COR-L47 (cell line): Measurements from ENCODE around the gene CACTIN.

ENCODE experiments used
- DNase-seq: peaks from one replicate; lab custom pipeline; 2025; lab: John Stamatoyannopoulos, UW

CACTIN gene

DNA sequence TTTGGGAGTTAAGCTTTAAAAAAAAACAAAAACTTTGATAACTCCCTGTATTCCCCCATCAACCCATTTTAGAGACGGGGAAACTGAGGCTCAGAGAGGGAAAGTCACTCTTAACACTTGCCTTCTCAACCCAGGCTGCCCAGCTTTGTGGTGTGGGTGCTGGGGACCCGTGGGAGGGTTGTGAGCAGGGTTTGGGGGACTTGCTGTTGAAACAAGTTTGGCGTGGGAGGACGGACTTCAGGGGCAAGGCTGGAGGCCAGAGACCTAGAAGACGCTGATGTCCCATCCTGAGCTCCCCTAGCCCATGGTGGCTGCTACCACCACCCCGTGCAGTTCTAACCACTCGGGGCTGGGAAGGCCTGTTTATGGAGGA lies 747 bp upstream of the CACTIN start:
- no peak for DNase-seq

DNA sequence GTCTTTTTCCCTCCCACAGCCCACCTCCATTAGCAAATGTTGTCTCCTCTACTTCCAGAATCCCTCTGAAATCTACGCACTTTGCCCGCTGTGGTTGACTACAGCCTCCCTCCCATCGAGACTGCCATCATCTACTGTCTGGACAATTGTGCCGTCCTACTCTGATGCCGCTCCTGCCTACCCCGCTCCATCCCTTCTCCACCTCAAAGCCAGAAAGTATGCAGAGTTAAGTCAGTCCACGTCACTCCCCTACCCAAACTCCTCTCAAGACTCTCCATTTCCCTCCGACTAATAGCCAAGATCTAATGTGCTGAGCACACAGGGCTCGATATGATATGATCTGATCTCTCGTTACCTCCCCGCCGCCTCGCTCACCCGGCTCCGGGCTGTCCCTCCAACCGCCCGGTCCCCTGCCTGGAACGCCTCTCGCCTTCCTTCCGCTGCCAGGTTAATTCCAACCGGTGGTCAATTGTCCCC lies 556 bp downstream of the CACTIN start:
- DNase-seq: no peak

DNA sequence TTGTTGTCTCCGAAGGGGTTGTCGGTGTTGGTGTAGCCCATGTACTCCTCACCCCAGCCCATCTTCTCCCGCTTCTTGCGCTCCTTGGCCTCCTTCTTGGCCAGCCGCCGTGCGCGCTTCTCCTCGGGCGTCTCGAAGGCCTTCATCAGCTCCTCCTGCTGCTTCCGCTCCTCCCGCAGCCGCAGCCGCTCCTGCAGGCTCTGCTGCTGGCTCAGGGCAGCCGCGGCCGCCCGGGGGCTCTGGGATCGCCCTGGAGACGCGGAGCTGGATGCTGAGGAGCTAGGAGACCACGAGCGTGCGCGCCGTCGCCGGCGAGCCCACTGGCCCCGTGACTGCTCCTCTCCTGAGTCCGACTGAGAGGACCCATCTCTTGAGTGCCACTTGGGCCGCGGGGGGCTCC lies 2.9 kb downstream of the CACTIN start:
- no peak for DNase-seq

DNA sequence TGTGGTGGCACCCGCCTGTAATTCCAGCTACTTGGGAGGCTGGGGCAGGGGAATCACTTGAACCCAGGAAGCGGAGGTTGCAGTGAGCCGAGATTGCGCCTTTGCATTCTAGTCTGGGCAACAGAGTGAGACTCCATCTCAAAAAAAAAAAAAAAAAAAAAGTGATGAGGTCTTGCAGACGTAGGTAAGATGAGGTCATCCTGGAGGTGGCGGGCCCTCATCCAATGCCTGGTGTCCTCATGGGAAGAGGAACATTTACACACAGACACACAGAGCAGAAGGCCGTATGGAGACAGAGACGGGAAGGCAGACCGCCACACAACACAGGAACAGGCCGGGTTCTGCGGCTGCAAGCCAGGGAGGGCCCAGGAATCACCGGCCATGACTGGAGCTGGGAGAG lies 4.4 kb downstream of the CACTIN start:
- no peak for DNase-seq

DNA sequence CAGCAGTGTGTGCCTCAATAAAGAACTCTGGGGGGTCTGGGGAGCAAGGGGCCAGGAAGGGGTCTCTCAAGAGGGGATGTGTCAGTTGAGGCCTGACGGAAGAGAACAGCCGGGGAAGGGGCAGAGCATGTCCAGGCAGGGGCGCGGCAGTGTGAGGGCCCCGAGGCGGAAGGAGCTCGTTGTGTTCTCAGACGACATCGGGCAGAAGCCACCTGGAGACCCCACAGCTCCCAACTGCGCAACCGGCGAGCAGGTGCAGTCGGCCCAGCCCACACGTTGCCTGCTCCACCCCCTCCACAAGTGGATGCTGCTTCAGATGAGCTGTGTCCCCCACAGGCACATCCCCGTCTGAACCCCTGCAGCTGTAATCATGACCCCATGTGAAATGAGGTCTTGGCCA lies 4.9 kb downstream of the CACTIN start:
- no peak for DNase-seq

DNA sequence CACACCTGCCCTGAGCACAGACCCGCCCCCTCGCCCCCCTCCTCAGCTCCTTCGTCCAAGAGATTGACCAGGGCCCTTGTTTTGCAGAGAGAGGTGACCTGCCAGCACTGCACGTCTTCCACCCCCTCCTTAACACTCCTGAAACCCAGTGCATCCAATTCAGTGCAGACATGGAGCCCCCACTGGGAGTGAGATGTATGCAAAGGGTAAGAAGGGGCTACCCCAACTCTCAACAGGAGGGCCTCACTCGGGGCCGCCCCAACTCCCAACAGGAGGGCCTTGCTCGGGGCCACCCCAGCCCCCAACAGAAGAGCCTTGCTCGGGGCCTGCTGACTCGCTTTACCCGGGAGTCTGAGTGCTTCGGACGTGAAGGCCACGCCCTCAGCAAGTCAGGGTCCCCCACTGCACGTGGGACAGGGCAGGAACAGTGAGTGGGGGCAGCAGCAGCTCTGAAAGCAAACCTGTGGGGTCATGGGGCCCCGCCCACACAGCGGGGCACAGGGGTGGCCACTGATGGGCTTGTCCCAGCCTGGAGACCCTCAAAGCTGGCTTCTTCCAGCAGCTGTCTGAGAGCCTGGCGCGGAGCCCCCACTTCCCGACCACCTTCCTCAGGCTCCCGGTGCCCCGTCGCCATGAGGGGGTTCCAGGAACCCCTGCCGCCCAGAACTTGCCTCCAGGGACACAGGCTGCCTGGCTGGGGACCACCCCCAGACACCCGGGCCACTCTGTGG lies 5.6 kb downstream of the CACTIN start:
- DNase-seq: no peak

DNA sequence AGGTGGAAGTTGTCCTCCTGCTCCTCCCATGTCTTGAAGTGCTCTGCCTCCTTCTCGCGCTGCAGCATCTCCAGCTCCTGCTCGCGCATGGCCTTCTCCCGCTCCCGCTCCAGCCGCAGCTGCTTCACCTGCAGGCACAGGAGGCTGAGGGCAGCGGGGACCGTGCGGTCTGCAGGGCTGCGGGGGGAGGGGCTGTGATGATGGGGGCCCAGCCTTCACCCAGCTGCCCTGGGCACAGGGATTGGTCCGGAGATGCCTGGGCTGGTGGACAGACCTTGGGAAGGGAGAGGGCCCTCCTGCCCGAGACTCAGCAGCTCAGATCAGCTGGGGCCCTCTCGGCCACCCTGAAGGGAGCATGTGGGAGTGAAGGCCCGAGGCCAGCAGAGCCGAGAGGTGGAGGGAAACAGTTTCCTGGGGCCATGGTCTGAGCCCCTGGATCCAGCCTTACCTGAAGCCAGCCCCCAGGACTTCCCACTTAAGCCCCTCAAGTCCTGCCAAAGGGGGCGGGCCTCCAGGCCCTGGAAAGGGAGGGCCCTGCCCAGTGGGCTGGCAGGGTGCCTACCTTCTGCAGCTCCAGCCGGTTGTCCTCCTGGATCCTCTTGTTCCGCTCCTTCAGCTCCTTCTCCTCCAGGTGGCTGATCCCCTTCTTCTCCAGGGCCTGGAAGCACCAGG lies 6.3 kb downstream of the CACTIN start:
- DNase-seq: no peak

DNA sequence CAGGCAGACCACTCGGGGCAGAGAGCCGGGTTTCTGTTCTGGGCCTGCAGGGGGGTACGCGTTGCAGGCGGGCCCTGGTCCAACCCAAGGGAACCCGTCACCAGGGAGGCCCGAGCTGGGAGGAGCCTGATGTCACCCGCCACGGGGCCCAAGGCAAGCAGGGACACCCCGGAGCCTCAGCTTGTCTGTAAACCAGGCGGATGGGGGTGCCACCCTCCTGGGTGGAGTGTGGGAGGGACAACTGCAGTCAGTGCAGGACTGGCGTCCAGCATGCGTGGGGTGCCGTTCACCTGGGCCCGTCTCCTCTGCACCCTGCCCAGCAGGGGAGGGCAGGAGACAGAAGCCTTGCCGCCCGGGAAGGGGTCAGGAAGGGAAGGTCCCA lies 7.0 kb downstream of the CACTIN start:
- no peak for DNase-seq

DNA sequence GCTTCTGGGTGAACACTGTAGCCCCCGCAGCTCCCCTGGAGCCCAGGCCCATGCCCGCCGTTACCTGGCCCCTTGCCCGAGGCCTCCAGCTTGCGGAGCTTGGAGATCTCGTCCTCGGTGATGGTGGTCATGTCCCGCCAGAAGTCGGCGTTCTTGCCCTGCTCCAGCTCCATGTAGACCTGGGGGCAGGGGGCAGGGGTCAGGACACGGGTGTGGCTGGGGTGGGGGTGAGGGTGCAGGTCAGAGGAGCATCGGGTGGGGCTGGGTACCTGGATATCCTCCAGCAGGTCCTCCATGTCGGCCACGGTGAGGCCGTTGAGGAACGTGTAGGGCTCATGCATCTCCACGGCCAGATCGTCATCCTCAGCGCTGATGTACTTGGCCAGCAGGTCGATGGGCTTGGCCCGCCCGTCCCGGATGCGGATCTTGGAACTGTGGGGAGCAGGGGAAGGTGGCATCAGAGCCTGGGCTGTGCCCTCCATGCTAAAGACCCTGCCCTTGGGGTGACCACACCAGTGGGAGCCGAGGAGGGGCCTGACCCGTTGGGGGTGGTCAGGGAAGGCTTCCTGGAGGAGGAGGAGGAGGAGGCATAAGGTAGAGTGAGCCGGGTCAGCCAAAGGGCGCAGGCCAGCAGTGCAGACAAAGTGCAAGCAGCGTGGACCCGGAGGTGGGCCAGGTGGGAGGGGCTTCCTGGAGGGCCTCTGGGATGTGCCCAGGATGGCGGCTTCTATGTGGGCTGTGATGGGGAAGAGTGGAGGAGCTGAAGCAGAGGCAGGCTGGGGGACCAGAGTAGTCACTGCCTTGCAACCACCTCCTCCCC lies 7.6 kb downstream of the CACTIN start:
- DNase-seq: no peak

DNA sequence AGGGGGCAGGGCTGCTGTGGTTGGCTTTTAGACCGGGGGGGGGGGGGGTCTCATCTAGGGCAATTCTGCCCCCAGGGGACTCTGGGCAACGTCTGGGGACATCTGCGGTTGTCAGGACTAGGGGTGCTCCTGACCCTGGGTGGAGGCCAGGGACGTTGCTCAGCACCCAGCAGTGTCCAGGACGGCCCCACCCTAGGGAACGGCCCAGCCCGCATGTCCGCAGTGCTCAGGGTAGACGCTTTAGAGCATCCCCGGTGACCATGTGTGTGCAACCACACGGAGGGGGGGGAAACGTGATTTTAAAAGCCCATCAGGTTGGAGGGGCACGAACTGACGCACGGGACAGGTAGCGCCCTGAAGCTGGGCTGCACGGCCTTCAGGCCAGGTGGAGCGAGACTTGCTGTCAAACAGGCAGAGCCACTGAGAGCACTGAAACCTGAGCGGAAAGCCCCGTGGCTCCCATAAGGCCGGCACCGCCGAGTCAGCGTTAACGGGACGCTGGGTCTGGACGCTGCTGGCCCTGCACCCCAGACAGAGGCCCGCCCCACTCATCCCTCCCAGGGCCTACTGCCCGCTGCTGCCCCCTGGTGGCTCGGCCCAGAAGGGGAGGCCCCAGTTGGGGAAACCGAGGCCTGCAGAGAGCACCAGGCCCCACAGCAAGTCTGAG lies 8.3 kb downstream of the CACTIN start:
- no peak for DNase-seq

DNA sequence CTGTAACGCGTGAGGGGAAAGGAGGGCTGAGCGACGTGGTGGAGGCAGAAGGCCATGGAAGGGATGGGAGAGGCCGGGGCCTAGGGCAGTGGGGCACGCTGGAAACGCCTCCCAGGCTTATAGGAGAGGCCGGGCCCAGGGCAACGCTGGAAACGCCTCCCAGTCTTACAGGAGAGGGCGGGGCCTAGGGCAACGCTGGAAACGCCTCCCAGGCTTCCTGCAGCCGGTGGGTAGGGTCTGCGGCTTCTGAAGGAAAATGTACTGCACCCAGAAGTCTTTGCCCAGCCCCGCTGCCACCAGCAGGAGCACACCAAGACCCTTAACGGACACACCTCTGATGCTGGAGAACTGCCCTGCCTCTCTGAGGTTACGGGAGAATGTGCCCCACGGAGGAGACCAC lies 9.1 kb downstream of the CACTIN start:
- DNase-seq: no peak

DNA sequence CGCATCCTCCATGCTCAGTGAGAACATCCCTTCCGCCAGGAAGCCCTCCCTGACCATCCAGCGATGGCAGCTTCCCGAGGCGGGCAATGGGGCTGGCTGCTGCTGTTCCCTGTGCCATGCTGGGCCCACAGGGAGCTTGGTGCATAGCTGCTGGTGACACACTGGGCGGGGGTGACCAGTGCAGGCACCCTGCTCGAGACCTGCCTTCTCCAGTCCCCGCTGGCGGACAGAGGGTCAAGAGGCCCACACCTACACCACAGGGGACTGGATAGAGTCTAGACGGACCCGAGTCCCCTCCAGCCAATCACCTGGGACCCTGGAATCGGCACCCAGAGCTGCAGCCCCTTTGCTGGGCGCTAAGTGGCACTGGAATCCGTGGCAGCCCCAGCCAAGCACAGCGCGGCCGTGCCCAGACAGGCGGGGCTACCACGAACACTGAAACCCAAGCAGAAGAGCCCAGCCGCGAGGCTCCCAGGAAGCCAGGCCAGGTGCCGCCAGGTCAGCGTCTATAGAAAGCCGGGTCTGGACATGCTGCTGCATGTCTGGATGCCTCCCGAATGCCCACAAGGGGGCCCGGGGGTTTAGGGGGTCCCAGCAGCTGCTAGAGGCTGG lies 11.0 kb downstream of the CACTIN start:
- no peak for DNase-seq

DNA sequence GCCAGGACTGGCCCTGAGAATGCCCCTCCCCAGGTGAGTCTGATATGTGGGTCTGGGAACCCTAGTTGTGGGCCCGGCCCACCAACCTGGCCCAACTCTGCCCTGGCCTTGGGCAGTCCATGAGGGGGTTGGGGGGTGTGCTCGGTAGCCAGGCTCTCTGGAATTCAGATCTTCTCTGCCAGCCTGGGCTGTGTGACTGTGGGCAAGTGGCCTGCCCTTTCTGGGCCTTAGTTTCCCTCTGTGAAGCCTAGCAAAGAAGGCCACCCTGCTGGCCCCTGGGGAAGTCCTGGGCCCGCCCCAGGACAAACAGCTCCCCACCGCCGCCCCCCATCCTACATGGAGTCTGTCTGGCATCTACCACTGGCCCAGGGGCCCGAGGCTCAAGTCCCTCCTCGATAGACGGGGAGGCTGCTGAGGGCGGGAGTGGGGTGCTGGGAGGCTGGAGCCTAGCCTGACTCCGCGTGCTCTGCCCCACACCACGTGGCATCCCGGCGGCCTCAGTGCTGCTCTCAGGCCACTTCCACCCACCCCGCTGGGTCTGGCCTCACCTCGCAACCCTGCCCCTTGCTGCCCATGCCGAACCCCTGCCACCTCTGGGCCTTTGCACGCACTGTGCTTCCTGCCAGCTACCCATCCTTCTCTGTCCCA lies 11.6 kb downstream of the CACTIN start:
- DNase-seq: no peak

DNA sequence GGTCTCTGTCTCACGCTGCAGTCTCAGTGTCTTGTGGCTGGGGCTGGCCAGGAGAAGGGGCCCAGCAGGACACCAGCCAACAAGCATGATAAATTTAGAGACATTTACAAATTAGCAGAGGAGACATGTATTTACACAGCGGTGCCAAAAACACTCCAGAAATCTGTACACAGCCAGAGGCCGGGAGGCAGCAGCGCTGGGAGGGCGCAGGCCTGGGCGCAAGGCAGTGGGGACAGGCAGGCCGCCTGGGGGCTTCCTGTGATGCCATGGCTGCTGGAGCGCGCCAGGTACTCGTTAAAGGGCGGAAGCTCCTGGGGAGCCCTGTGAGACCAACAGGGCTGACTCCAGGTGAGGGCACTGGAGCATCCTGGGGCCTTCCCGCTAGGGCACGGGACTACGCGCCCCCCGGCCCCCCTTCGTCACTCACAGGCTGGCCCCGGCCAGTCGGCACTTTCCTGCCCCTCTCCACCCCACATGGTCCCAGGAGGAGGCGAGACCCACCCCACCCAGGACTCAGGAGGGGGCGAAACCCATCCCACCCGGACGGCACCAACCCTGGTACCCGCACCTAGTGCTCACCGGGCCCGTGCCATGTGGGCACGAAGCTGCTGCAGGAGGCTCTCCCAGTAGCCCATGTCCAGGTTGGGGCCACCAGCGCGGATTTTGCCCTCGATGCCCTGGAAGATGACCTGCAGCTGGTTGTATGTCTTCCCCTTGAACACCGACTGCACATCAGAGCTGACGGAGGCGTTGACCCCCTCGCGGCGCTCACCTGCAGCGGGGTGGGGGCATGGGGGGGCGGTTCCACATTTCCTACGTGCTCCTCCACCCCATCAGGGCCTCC lies 12.6 kb downstream of the CACTIN start:
- DNase-seq: peak; percentile 88

DNA sequence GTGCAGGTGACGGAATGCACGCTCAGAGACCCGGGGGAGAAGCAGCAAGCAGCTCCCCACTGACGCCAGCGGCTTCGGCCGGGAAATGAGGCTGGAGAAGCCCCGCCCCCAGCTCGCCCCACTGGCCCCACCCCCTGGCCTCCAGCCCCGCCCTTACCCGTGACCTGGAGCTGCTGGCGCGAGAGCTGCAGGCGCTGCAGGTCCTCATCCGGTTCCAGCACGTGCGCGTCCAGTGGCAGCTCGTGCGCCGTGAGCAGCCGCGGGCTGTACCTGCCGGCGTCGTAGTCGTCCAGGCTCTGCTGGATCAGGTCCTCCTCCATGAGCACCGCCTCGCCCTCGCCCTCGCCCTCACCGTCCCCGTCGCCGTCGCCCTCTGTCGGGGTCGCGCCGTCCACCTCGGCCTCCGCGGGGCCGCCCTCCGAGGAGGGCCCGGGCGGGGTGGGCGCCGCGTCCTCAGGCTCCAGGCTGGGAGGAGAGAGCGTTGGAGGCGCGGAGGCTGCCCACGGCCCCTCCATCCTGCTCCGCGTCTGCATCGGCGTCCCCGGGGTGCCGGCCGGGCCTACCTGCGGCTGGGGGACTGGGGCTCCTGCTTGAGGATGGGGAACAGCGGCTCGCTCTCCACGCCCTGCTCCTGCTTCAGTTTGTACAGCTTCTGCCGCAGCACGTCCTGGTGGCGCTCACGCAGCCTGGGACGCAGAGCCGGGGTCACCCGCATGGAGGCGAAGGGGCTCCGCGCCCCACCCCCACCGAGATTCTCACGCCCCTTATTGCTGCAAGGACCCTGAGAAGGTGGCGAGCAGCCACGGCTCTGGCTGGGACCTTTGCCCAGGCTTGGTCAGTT lies 13.5 kb downstream of the CACTIN start:
- no peak for DNase-seq

DNA sequence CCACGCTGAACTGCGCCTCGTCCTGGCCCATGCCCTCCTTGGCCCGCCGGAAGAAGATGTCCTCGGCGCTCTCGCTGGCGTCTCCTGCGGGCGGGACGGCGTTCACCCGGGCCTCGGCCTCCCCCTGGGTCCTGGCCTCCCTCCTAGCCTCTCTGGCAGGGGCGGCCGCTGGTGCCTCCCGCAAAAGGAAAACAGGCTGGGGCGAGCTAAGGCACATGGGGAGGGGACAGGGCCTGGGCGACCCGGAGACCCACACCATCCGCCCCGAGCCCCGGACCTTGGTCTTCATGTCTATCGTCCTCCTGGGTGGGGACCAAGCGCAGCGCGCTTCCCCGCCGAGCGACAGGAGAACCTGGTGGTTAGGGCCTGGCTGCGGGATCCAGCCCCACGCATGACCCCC lies 14.3 kb downstream of the CACTIN start:
- no peak for DNase-seq

DNA sequence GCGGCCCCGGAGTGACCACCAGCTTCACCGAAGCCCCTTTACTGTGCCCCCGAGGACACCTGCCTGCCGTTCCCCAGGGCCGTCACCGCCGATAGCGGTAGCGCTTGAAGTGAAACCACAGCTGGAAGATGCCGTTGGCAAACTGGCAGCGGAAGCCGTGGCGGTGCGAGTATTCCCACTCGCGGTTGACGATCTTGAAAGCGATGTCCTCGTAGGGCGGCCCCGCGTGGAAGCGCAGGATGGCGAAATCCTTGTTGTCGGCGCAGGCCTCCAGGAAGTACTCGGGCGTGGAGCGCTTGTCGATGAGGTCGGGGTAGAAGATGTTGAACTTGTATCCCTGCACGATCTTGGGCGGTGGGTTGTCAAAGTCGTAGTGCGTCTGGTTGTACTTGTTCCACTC lies 14.7 kb downstream of the CACTIN start:
- no peak for DNase-seq

DNA sequence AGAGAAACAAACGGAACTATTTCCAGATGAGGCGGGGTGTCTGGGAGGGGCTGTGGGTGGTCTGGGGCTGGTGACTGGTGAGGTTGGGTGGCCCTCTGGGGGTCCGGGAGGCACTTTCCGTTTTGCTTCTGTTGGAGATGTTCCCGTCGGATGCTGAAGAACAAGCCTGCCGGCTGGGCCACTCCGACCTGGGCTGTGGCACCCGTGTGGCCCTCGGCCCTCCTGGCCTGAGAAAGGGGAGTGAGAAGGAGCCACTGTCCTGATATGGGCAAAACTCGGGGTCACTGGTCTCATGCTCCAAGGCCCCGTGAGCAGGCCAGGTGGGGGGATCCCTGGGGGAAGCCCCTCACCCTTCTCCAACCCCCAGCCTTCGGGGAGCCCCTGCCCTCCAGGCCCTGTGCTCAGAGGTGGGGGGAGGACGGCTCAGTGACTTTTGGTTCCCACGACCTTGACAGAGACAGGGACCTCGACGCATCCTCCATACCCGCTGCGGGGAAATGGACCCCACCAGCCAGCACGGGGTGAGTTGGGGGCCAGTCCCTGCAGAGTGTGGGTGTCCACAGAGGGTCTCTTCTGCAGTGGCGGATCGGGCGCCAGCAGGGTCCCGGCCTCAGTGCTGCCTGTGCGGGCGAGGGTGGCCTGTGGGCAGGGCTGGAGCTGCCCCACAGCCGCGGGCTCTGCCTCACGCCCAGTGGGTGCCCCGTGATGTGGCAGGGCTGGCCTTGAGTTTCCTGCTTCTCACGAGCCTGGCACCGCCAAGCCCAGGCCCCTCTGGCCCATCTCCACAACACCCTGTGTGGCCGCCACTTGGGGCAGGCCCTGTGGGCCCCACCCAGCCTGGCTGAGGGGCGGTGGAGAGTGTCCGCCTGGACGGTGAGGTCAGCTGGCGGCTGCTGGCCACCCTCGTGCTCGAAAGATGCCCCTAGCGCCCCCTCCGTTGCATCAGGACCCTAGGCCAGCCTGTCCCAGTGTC lies 15.6 kb downstream of the CACTIN start:
- no peak for DNase-seq
